Ascending aorta (tissue), 2 donors: ENCODE results near the gene NDE1. TPM values are rescaled to one million over a fixed set of nuclear protein-coding genes. Genes with fewer than 3 reads are reported as not detected.

ENCODE experiments used
- DNase-seq, 2 donors: peaks; one replicate each; pipeline ENCODE4 v3.0.0-alpha.2; 2019; ENCODE audit warnings: low spot score in 2 of 2
- H3K27ac ChIP-seq, 2 donors: fragments of 200-600 bp; sonication (generic); one replicate each; pipeline ENCODE4 v1.5.1; 2016 to 2017; ENCODE audit warnings: mild to moderate bottlenecking in 1 of 2
- H3K27me3 ChIP-seq: fragments of 200-600 bp; sonication (generic); one replicate; pipeline ENCODE4 v1.5.1; 2017
- H3K36me3 ChIP-seq, 2 donors: fragments of 200-600 bp; sonication (generic); one replicate each; pipeline ENCODE4 v1.5.1; 2016
- H3K4me1 ChIP-seq, 2 donors: fragments of 200-600 bp; sonication (generic); one replicate each; pipeline ENCODE4 v1.5.1; 2016 to 2017; ENCODE audit warnings: mild to moderate bottlenecking in 1 of 2
- H3K4me3 ChIP-seq, 2 donors: fragments of 200-600 bp; sonication (generic); one replicate each; pipeline ENCODE4 v1.5.1; 2016 to 2017; ENCODE audit warnings: mild to moderate bottlenecking in 1 of 2
- H3K9me3 ChIP-seq, 2 donors: fragments of 200-600 bp; sonication (generic); one replicate each; pipeline ENCODE4 v1.5.1; 2016
- CTCF ChIP-seq, 3 experiments: fragments of 200-600 bp in 2 of 3; fragments of 450-650 bp in 1 of 3; sonication (generic) in 2 of 3; IDR thresholded peaks; one replicate each; pipeline ENCODE4 v1.5.1; 2016 to 2019; ENCODE audit warnings: antibody characterized with exemption in 3 of 3, mild to moderate bottlenecking in 1 of 3, moderate library complexity in 1 of 3
- intact Hi-C: fragments of 100-400 bp; cut with DNase I; formaldehyde crosslinking; loops from one replicate; pipeline ENCODE4 v1.15.1; 2023
- total RNA-seq: library from RNA; depleted of rRNA; stranded (reverse); fragments of >200 nt; gene quantifications from one replicate; pipeline ENCODE4 v1.1.0, GENCODE V29; 2016

NDE1 gene
- total RNA-seq, 1 donor from 2014 or later = 21.9 TPM

- H3K27ac ChIP-seq = no peak overlapping the region
- no peaks in the 10 kb centered on the region for H3K9me3 ChIP-seq
- H3K36me3 ChIP-seq = peaks cover 79 to 87% of the 10 kb centered on the region in 2 donors
- peak in 1 of 2 donors; percentile 11 for DNase-seq
- intact Hi-C loops = no loop called here
- no peak for TF ChIP-seq CTCF (IDR thresholded peaks at IDR 0.05)
- H3K4me3 ChIP-seq = no peak overlapping the region
- no peaks in the 10 kb centered on the region for H3K4me1 ChIP-seq
- H3K27me3 ChIP-seq = no peaks in the 10 kb centered on the region
Observed at GRCh38 chr16:15609286-15609649, 40.8 kb upstream of the NDE1 start.

GRCh38 chr16:15610369-15610871 lies 39.6 kb upstream of the NDE1 start:
- H3K27me3 ChIP-seq = no peaks in the 10 kb centered on the region
- intact Hi-C loops = no loop called here
- no peaks in the 10 kb centered on the region for H3K4me1 ChIP-seq
- H3K9me3 ChIP-seq = no peaks in the 10 kb centered on the region
- peaks cover 83 to 86% of the 10 kb centered on the region in 2 donors for H3K36me3 ChIP-seq
- no peak overlapping the region for H3K4me3 ChIP-seq
- TF ChIP-seq CTCF (IDR thresholded peaks at IDR 0.05) = no peak
- DNase-seq = no peak
- no peak overlapping the region for H3K27ac ChIP-seq

GRCh38 chr16:15611610-15612009 lies 38.4 kb upstream of the NDE1 start:
- H3K27me3 ChIP-seq = no peaks in the 10 kb centered on the region
- intact Hi-C loops = no loop called here
- no peak overlapping the region for H3K27ac ChIP-seq
- no peak for DNase-seq
- H3K36me3 ChIP-seq = peaks cover 89 to 94% of the 10 kb centered on the region in 2 donors
- no peak overlapping the region for H3K4me3 ChIP-seq
- H3K9me3 ChIP-seq = no peaks in the 10 kb centered on the region
- H3K4me1 ChIP-seq = no peaks in the 10 kb centered on the region
- no peak for TF ChIP-seq CTCF (IDR thresholded peaks at IDR 0.05)

GRCh38 chr16:15613676-15614075 lies 36.4 kb upstream of the NDE1 start:
- Histone ChIP-seq H3K4me1 (no peaks in the 10 kb centered on the region), H3K9me3 (no peaks in the 10 kb centered on the region), H3K4me3 (no peak overlapping the region), H3K27me3 (no peaks in the 10 kb centered on the region), H3K27ac (no peak overlapping the region), H3K36me3 (peaks cover 80 to 89% of the 10 kb centered on the region in 2 donors)
- TF ChIP-seq CTCF (IDR thresholded peaks at IDR 0.05) = no peak
- intact Hi-C loops = no loop called here
- DNase-seq = no peak

- no peak overlapping the region for H3K4me3 ChIP-seq
- peaks cover 0 to 1% of the 10 kb centered on the region in 2 donors for H3K4me1 ChIP-seq
- no peak for DNase-seq
- no peak overlapping the region for H3K27ac ChIP-seq
- no peaks in the 10 kb centered on the region for H3K27me3 ChIP-seq
- intact Hi-C loops = no loop called here
- peaks cover 75 to 80% of the 10 kb centered on the region in 2 donors for H3K36me3 ChIP-seq
- no peak for TF ChIP-seq CTCF (IDR thresholded peaks at IDR 0.05)
- no peaks in the 10 kb centered on the region for H3K9me3 ChIP-seq
Observed at GRCh38 chr16:15616012-15616411, 34.0 kb upstream of the NDE1 start.
